A549 (cell line): ENCODE measurements around the gene SLC43A1.

Source experiments
- BHLHE40 ChIP-seq: IDR thresholded peaks from 2 replicates; pipeline ENCODE4 v1.6.1; 2012; ENCODE audit warnings: low read depth, low read length, inconsistent platforms
- KDM1A ChIP-seq: fragments of 200-600 bp; sonication (generic); IDR thresholded peaks from 2 replicates; pipeline ENCODE4 v1.6.1; 2016; ENCODE audit warnings: low read depth, mild to moderate bottlenecking
- MAFK ChIP-seq: fragments of 450-650 bp; IDR thresholded peaks from 2 replicates; pipeline ENCODE4 v1.6.1; 2014; ENCODE audit not compliant: partially characterized antibody
- MAZ ChIP-seq: fragments of 150-350 bp; IDR thresholded peaks from 2 replicates; pipeline ENCODE4 v1.6.1; 2014; ENCODE audit warnings: antibody characterized with exemption, low read depth, low read length, borderline replicate concordance
- NR3C1 ChIP-seq: fragments of >200 bp; sonication (Bioruptor Twin); formaldehyde crosslinking; IDR thresholded peaks from 3 replicates; pipeline ENCODE4 v1.6.1; 2017
- POLR2A ChIP-seq: IDR thresholded peaks from 2 replicates; pipeline ENCODE4 v1.6.1; 2012; ENCODE audit warnings: mild to moderate bottlenecking, low read length
- ZSCAN20 ChIP-seq: fragments of 250-450 bp; sonication (Bioruptor Pico); IDR thresholded peaks from 2 replicates; pipeline ENCODE4 v1.8.0; 2022; ENCODE audit warnings: mild to moderate bottlenecking, moderate library complexity
- TF ChIP-seq, protein P1 (sequence below): fragments of >200 bp; sonication (Bioruptor Twin); formaldehyde crosslinking; IDR thresholded peaks from 3 replicates; pipeline ENCODE4 v1.5.1; 2016

DNA sequence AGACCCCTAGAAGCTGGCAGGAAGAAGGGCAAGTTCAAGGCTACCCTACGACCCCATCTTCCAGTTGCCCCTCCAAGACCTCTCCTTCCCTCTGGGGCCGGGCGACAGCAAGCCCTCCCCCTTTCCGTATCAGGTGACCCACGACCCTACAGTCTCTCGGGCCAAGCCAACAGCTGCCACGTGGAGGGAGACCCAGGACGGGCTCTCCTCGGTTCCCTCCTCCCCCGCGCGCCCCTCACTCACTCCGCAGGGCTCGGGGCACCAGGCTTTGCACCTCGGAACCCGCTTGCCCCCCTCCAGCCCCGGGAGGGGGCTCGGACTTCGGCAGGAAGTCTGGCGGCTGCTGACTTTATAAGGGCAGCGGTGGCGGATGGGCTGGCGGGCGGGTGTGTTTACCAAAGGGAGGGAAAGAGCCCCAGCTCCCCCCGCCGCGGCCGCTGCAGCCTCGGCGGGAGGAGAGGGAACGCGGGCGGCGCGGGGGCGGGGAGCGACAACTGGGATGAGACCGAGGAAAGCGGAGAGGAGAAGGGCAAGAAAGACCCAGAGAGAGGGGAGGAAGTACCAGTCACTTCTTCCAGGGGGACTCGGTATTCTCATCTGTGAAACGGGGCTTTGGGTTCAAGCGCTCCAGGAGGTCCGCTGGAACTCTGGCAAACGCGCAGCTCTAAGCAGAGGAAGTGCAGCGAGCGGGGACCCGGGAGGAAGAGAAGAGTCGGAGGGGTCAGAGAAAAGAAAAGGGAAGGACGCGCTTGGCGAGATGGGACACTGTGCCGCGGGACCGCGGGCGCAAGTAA lies 767 bp downstream of the SLC43A1 start:
- no peak for TF ChIP-seq POLR2A
- TF ChIP-seq, protein P1, sequence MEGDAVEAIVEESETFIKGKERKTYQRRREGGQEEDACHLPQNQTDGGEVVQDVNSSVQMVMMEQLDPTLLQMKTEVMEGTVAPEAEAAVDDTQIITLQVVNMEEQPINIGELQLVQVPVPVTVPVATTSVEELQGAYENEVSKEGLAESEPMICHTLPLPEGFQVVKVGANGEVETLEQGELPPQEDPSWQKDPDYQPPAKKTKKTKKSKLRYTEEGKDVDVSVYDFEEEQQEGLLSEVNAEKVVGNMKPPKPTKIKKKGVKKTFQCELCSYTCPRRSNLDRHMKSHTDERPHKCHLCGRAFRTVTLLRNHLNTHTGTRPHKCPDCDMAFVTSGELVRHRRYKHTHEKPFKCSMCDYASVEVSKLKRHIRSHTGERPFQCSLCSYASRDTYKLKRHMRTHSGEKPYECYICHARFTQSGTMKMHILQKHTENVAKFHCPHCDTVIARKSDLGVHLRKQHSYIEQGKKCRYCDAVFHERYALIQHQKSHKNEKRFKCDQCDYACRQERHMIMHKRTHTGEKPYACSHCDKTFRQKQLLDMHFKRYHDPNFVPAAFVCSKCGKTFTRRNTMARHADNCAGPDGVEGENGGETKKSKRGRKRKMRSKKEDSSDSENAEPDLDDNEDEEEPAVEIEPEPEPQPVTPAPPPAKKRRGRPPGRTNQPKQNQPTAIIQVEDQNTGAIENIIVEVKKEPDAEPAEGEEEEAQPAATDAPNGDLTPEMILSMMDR: no peak
- peak; percentile 84 for TF ChIP-seq KDM1A
- no peak for TF ChIP-seq NR3C1
- TF ChIP-seq BHLHE40: no peak
- TF ChIP-seq ZSCAN20 (CRISPR knock-in tag): no peak
- no peak for TF ChIP-seq MAZ
- no peak for TF ChIP-seq MAFK
